HepG2 (cell line): Measurements from ENCODE around the gene COMT. TPM values are rescaled to one million over a fixed set of nuclear protein-coding genes. Genes with fewer than 3 reads are reported as not detected.

Source experiments
- BCL6 ChIP-seq: IDR thresholded peaks from 2 replicates; pipeline ENCODE4 v1.6.1; 2016; ENCODE audit warnings: missing genetic modification reagents, missing compliant biosample characterization
- HNRNPH1 ChIP-seq: fragments of 200-400 bp; formaldehyde crosslinking; optimal IDR thresholded peaks from 2 replicates; pipeline ENCODE3; 2017; ENCODE audit warnings: mild to moderate bottlenecking, low read depth, low read length
- NFYB ChIP-seq: sonication (generic); formaldehyde crosslinking; IDR thresholded peaks from 2 replicates; pipeline ENCODE4 v1.4.0; 2020; ENCODE audit warnings: missing genetic modification reagents
- PREB ChIP-seq: sonication (generic); formaldehyde crosslinking; IDR thresholded peaks from 2 replicates; pipeline ENCODE4 v1.4.0; 2020; ENCODE audit warnings: missing genetic modification reagents
- REST ChIP-seq, 2 experiments: IDR thresholded peaks; 2 replicates each; pipeline ENCODE4 v1.6.1; 2011 to 2012; ENCODE audit warnings: low read length in 2 of 2, borderline replicate concordance in 1 of 2, low read depth in 1 of 2, mild to moderate bottlenecking in 1 of 2, moderate library complexity in 1 of 2
- SMC3 ChIP-seq: IDR thresholded peaks from 2 replicates; pipeline ENCODE4 v1.6.1; 2011; ENCODE audit warnings: low read length, improper control_type of control experiment
- SNAPC4 ChIP-seq: sonication (generic); formaldehyde crosslinking; IDR thresholded peaks from 2 replicates; pipeline ENCODE4 v1.4.0; 2020; ENCODE audit warnings: mild to moderate bottlenecking, missing genetic modification reagents
- XBP1 ChIP-seq: sonication (generic); formaldehyde crosslinking; IDR thresholded peaks from 2 replicates; pipeline ENCODE4 v1.5.0; 2020; ENCODE audit warnings: missing genetic modification reagents
- ZGPAT ChIP-seq: IDR thresholded peaks from 2 replicates; pipeline ENCODE4 v1.6.1; 2016; ENCODE audit warnings: mild to moderate bottlenecking
- ZKSCAN5 ChIP-seq: sonication (generic); formaldehyde crosslinking; IDR thresholded peaks from 2 replicates; pipeline ENCODE4 v1.5.1; 2020; ENCODE audit warnings: mild to moderate bottlenecking, missing genetic modification reagents
- ZNF251 ChIP-seq: sonication (generic); formaldehyde crosslinking; IDR thresholded peaks from 2 replicates; pipeline ENCODE4 v1.9.0; 2021; ENCODE audit warnings: mild to moderate bottlenecking, missing genetic modification reagents
- ZNF501 ChIP-seq: sonication (generic); formaldehyde crosslinking; IDR thresholded peaks from 2 replicates; pipeline ENCODE4 v1.5.1; 2020; ENCODE audit warnings: mild to moderate bottlenecking, moderate library complexity, missing genetic modification reagents
- ZNF607 ChIP-seq: sonication (generic); formaldehyde crosslinking; IDR thresholded peaks from 2 replicates; pipeline ENCODE4 v1.5.1; 2020; ENCODE audit warnings: missing genetic modification reagents, mild to moderate bottlenecking, borderline replicate concordance
- ZNF644 ChIP-seq: IDR thresholded peaks from 2 replicates; pipeline ENCODE4 v1.6.1; 2016; ENCODE audit warnings: low read depth
- ZNF720 ChIP-seq: sonication (generic); formaldehyde crosslinking; IDR thresholded peaks from 2 replicates; pipeline ENCODE4 v1.4.0; 2020; ENCODE audit warnings: missing genetic modification reagents
- ZNF790 ChIP-seq: sonication (generic); formaldehyde crosslinking; IDR thresholded peaks from 2 replicates; pipeline ENCODE4 v1.8.0; 2022; ENCODE audit warnings: missing genetic modification reagents, mild to moderate bottlenecking, borderline replicate concordance
- ZNF891 ChIP-seq: sonication (generic); formaldehyde crosslinking; IDR thresholded peaks from 2 replicates; pipeline ENCODE4 v1.5.0; 2020; ENCODE audit warnings: mild to moderate bottlenecking, missing genetic modification reagents
- polyA plus RNA-seq, 8 experiments: library from polyadenylated mRNA; depleted of rRNA in 3 of 8; stranded (reverse) in 7 of 8; unstranded in 1 of 8; fragments of >200 nt; fragmentation: Illumina TruSeq in 4 of 8; extraction: Trizol in 4 of 8; gene quantifications; 2 replicates each; pipeline versions ENCODE4 v1.2.1 to v1.2.3, GENCODE V29; 2011 to 2016; ENCODE audit warnings: low read depth in 4 of 8, missing spikeins in 1 of 8, mixed read lengths in 1 of 8; ENCODE audit not compliant: insufficient read depth in 1 of 8
- total RNA-seq, 5 experiments: library from RNA; depleted of rRNA; stranded (reverse); fragments of >200 nt; fragmentation: Illumina TruSeq; extraction: Trizol; gene quantifications; 2 replicates each; pipeline ENCODE4 v1.2.3, GENCODE V29; 2016; ENCODE audit warnings: low read depth in 1 of 5

Gene COMT
- total and polyA plus RNA-seq, 2 of the 13 experiments (the other 11 are each of a cell fraction or from before 2014, with no cell fraction given): 156 to 162 TPM

- TF ChIP-seq ZGPAT (CRISPR knock-in tag) (peak; percentile 82; the same call in 1 of the 2 replicates), REST (IDR thresholded peaks at IDR 0.05; ENCODE audit: borderline replicate concordance in 1 of 2, low read depth in 1 of 2, low read length in 2 of 2) (no peak), SMC3 (no peak), PREB (CRISPR knock-in tag) (no peak), ZNF501 (no peak; the same call in 1 of the 2 replicates), ZNF644 (CRISPR knock-in tag) (peak; percentile 89), HNRNPH1 (peak; percentile 85), ZKSCAN5 (CRISPR knock-in tag) (no peak), ZNF790 (CRISPR knock-in tag) (no peak), ZNF251 (CRISPR knock-in tag) (no peak), XBP1 (CRISPR knock-in tag) (no peak), BCL6 (CRISPR knock-in tag) (peak; percentile 12; the same call in 1 of the 2 replicates), ZNF607 (CRISPR knock-in tag) (no peak; the same call in 1 of the 2 replicates), ZNF891 (CRISPR knock-in tag) (no peak), NFYB (peak; percentile 48), ZNF720 (CRISPR knock-in tag) (no peak), SNAPC4 (CRISPR knock-in tag) (peak; percentile 86)
Observed at GRCh38 chr22:19959587-19960490, 18.3 kb downstream of the COMT start (continued).
